Limb (tissue), 2 donors: Measurements from ENCODE around the gene LHFPL3.
A peak's percentile ranks its signal among the peaks of the same experiment; 100 is the strongest.

Experiments used
- DNase-seq, 2 donors: peaks; one replicate each; pipeline ENCODE4 v3.0.0-alpha.2; 2016; ENCODE audit errors: extremely low spot score in 2 of 2

The LHFPL3 gene

DNA sequence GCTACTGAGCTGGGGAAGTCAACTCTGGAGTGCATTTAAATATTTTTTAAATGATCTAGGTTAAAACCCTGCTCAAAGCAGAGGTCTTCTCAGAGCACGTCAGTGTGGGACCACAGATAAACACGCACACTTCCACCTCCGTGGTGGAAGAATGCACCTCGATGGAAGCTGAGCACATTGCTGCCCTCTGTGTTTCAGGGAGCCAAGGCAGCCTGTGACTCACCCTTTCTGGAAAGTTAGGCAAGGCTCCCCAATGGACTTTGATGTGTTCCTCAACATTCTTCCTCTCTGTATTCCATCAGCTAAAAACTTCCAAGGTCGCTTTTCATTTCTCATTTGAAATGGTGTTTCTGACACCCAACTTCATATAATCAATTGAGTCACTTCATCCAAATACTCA is 514.8 kb downstream of the LHFPL3 start:
- DNase-seq, result no peak

DNA sequence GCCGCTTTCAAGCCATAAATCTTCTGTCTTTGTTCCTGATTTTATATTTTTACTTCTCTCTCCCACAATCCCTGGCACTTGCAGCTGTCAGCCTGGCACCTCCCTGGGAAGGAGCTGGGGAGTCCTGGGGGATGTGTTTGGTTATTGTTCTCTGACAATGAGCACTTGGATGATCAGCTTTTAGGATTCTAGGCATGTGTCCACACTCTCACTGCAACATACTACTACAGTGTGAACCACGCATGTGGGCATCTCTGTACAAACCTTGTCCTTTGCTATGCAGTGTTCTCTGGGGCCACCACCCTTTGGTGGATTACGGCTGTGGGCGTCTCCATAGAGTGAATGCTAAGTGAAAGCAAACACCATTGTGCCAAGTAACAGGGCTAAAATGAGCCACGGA is 517.2 kb downstream of the LHFPL3 start:
- DNase-seq, result no peak

DNA sequence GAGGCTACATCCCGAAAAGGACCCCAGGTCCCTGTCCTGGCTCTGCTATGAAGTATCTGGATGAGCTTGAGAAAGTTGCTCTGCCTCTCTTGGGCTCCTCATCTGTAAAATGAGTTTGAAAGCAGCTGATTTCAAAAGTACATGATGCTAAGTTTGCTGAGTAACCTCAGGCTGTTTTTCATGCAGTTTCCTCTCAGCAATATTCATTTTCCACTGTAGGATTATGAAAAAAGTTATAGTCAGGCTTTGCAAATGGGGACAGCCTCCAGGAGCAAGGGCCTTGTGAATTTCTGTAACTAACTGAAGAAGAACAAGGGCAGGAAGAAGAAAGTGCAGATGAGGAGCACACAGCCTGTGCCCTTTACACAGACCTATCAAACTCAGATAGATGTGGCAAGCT is 518.3 kb downstream of the LHFPL3 start:
- DNase-seq, result no peak

DNA sequence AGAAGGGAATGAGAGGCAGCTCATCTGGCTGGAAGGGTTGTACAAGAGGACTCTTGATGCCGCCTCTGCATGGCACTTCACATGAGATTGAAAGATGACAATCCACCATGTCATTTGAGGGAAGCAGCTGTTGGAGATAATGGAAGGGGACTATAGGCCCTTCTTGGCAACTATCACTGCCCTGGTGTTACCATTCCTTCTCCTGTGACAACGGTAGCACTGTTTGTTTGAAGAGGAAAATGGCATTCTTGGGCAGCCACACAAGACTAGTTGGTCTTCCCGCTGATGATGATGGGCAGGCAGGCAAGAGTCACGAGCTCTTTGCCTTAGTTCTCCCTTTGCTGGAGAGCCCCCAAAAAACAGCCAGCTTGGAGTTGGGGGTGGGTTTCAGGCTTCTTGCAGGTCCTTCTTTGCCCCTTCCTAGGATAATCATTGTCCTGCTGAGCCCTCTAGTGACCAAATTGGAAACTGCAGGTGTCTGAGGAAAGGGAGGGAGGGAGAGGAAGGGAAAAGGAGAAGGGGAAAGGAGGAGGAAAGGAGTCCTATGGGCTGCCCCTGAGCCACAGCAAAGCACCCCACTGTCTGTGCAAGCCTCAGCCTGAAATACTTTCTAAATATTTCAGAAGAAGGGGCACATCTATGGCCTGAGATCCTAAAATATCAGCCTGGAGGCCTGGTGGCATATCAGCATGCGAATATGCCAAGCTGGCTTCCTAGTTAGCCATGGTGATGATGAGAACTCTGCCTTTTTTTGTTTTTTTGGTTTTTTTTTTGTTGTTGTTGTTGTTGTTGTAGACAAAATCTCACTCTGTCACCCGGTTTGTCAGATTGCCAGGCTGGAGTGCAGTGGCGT is 520.0 kb downstream of the LHFPL3 start:
- peak; percentile 54 to 79 for DNase-seq

DNA sequence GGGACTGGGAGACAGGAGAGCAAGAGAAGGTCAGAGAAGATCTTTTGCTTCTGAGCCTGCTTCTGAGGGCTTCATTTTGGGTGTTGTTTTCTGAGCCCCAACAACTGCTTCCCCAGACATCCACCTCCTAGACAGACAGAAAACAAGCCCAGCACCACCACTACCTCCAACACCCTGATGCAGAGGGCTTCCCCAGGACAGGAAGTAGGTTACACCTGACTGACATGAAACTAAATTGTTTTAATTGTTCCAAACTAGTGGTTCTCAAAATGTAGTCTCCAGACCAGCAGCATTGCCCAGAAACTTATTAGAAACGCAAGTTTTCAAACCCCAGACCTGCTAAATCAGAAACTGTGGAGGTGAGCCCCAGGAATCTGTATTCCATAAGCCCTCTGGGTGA is 522.0 kb downstream of the LHFPL3 start:
- DNase-seq, result no peak

DNA sequence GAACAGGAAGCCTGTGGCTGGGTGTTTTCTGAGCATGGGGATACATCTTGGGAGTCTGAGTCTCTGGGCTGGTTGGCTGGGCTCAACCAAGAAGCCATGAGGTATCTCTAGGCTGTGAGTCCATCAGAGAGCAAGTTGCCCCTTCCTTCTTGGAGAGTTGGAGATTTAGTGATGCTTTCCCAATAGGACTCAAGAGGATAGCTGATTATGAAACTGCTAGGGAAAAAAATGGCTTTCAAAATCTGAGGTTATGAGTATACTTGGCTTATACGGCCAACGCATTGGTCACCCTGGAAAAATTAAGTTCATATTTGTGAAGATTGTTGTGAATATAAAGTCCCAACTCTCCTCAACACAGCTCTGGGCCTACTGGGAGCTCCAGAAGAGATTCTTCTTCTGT is 522.9 kb downstream of the LHFPL3 start:
- DNase-seq, result no peak

DNA sequence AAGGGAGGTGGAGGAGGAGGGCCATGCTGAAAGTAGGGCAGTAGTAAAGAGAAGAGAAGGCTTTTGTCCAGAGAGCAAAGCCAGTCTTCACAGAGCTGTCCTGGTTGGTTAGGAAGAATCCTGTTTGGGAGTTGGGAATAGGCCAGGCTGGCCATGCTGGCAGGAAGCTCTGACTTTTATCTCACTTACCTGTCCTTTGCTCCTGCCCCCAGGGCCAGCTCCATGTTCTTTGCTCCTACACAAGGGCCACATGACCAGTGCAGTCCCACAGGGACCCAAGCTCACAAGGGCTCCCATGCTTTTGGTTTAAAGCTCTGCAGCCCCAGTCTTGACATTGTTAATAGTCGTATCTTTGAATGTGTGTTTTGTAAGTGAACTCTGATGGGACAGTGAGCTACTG is 524.0 kb downstream of the LHFPL3 start:
- no peak for DNase-seq

DNA sequence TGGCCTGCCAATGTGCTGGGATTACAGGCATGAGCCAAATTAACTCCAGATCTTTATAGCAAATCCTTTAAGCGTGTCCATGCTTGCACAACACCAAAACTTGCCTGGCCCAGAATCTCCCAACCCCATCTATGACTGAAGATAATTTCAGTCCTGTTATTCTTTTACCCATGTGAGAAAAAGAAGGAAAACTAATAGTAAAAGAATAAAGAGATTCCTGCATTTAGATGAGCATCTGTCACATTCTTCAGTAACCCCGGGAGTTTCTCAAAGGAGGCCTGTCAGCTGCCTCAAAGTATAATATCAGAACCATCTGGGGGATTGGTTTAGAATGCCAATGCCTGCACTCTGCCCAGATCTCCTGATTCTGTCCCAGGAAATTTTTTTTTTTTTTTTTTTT is 527.5 kb downstream of the LHFPL3 start:
- no peak for DNase-seq

DNA sequence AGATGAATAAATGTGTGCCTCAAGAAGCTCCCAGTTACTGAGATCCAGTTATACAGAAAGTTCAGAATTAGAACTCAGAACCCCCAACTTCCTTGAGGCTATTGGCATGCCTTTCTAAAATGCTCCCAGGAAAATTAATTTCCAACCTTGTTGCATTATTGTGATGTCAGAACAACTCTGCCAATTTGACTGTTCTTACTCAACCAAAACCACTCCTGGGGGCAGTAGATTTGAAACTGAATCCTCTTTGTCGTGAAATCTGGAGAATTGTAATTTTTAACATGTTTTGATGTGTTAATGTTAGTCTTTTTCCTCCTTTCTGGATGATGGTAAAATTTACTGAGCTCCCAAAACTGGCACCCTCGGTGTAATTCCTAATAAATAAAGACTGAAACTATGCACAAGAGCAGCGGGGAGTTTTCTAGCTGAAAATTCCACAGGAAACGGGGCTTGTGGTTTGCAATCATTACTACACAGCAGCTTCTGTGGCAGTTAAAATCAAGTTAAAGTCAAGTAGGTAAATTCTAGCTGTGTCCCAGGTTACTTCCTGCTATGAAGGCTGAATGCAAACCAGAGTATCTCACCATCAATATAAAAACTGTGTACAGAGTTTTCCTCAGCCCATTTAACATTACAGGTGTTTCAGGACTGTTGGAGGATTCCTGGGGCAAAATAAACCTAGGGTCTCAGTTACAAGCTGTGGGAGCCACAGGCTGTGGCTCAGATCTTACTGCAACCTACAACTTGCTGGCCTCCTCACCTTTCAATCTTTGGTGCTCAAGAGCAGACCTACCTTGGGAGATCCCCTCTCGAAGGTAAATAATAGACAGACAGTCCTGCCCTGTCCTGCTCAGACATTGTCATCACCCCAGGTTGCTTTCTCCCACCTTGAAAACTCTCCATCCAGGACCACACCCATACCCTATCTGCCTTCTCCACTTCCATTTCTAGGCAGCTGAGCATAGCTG is 529.3 kb downstream of the LHFPL3 start:
- no peak for DNase-seq

DNA sequence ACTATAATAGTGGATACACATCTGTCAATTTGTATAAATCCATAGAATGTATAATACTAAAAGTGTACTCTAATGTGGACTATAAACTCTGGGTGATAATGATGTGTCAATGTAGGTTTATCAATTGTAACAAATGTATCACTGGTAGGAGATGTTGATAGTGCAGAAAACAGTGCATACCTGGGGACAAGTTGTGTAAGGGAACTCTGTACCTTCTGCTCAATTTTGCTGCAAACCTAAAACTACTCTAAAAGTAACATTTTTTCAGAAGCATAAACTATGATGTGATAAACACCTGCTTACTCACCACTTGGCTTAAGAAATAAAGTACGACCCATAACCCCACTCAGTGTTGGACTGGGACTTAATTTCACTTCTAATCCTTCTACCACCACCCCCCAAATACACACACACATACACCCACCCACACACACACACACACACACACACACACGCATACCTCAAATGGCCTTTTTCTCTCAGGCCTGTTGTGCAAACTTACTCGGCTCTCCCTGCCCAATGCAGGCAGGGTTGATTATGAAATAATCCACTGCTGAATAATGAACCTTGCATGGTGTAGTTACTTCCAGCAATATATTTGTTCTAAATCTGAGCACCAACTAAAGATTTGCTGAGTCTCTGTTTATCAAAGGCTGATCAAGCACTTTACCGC is 531.5 kb downstream of the LHFPL3 start:
- DNase-seq, result no peak

DNA sequence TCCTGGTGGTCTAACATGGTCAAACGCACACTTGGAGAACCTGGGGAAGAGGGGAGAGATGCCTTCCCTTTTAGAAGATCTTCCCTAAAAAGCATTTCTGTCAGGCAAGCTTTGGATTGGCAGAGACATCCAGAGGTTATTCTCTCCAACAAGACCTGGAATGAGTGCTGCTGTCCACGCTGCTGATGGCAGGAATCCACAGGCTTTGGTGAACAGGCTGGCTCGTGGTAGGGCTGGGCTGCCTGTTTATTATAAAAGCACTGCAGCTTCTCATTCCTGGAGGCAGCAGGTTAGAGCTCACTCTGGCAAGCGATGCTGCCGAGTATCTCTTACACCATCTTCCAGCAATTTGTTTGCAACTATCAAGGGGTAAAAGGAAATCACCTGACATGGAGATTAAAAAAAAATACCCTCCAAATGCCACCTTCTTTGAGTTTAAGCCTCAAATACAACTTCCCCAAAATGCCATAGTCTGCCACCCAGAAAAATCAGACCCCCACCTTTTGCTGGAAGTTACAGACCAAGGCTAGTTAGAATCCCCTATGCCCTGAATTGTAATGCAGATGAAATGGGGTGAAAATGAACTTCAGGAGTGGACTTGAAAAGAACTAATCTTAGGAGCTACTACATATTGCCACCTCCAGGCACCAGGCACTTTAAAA is 533.5 kb downstream of the LHFPL3 start:
- DNase-seq, result no peak

DNA sequence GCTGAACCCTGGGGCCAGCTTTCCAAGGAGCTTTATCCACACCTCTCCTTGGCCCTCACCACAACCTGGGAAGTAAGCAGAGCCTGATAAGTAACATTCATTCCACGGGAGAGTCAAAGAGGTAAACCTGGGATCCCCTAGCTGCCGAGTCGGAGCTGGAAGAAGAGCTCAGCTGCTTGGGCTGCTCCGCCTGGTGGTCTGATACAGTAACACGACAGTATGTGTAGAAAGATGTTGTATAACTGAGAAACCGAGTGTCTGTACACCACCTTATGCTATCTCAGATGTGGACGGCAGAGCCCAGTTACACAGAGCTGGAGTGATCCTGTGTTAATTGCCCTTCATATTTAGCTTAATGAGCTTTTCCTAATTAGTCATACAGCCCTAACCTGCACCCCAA is 534.3 kb downstream of the LHFPL3 start:
- no peak for DNase-seq

DNA sequence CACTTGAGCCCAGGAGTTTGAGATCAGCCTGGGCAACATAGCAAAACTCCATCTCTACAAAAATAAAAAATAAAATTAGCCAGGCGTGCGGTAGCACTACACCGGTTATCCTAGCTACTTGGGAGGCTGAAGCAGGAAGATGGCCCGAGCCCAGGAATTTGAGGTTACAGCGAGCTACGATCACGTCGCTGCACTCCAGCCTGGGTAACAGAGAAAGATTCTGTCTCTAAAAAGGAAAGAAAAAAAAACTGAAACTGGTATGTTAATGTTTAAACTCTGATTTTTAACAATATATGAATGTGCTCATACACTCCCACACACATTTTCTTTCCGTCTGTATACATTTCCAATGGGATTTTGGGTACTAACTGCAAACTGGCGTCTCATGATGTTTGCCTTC is 545.0 kb downstream of the LHFPL3 start:
- DNase-seq, result no peak

DNA sequence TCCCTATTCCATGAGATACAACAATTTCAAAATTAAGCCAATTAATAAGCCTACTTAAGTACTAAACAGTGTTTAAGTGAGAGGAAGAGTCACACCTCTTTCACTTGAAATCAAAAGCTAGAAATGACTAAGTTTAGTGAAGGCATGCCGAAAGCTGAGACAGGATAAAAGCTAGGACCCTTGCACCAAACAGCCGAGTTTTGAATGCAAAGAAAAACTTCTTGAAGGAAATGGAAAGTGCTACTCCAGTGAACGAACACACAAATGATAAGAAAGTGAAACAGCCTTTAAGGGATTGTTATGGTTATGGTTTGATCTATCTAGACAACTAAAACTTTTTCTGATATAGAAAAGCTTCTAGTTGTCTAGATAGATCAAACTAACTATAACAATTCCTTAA is 550.2 kb downstream of the LHFPL3 start:
- DNase-seq, result no peak

DNA sequence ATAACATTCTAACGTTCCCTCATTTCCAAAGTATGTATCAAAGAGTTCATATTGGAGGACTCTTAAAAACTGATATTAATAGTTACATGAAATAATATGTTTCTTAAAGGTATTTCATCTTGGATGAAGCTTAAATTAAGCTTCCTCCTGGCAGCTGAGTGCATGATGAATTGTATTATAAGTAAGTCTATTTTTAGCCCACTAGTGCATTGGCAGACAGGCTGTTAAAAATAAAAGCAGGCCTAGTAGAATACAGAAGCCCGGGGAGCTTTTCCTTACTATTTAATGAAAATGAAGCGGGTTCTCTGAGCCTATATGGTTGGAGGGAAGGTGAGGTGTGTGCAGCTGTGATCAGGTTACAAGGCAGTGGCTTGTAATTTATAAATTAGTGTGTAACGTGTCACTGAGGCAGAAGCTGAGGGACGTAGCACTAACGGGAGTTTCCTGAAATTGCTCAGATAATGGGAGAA is 554.9 kb downstream of the LHFPL3 start:
- DNase-seq, result no peak

DNA sequence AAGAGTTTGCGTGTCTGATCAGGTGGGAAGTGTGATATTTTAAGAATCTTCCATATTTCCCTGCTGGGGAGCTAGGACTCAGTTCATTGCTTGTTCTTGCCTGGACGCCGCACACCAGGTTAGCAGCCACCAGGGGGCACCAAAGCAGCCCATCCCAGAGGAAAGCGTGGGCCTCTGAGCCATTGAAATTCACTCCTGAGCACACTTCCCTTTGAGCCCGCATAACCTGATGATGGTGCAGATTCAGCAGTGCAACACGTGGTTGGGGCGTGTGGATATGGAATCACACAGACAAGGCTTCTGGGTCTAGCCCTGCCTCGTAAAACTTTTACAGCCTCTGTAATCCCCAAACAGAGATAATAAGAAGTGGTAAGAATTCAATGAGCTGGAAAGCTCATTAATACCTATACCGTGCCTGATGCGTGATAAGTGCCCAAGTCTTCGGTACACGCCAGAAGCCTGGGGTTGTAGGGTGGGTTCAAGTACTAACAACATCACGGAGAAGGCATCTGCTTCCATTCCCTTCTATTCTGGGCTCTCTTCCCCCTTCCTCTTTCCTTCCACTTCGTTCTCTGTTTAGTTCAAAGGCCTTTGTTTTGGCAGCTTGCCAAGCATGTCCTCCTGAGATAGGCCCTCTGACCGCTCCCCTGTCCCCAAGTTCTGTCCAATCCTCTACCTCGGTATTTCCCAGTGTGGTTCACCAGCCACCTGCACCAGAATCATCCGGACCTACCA is 555.5 kb downstream of the LHFPL3 start:
- DNase-seq, result peak; percentile 68 to 85

DNA sequence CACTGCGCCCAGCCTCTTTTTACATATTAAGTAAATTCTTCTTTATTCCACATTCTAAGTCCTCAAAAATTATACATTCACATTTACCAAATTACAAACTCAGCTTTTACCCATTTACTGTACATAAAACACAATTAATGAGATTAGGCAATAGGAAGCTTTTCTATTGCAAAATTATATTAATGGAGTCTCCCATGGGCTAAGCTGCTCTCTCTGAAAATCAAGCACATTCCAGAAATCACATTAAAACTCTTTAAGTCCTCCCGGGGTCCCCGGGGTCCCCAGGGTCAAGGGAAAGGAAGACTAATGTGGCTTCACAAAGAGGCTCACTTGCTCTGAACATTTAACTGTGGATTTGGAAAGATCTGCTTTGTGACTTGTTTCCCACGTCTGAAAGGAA is 558.2 kb downstream of the LHFPL3 start:
- no peak for DNase-seq

DNA sequence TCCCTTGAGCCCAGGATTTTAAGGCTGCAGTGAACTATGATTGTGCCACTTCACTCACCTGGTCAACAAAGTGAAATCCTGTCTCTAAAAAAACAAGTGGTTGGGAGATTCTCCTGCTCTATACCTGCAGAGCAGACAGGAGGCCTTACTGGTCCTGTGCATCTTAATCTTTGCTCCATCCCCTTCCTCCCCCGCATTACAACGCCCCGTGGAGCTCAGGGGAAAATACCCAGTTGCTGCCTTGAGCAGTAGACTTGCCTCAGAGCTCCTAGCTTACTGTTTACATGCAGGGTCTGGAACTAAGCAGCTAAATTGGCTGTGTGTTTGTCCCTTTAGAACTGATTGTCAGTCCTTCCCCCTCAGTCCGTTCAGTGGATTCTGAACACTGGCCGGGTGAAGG is 561.8 kb downstream of the LHFPL3 start:
- DNase-seq, result no peak

DNA sequence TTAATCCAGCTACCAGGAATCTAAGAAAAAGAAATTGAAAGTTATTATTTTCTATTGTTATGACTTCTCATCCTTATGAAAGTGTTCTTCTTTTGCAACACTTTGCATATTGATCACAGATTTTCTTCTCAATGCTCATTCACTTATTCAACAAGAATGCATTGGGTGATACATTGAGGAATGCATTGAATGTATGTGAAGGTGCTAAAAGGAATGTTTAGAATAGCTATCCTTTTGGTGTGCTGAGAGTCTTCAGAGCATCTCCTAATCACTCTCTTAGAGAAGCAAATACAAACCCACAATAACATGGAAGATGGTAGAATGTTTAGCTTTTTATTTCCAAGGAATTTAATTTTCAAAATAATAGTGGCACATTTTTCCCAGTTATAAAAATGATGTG is 563.5 kb downstream of the LHFPL3 start:
- DNase-seq, result no peak

DNA sequence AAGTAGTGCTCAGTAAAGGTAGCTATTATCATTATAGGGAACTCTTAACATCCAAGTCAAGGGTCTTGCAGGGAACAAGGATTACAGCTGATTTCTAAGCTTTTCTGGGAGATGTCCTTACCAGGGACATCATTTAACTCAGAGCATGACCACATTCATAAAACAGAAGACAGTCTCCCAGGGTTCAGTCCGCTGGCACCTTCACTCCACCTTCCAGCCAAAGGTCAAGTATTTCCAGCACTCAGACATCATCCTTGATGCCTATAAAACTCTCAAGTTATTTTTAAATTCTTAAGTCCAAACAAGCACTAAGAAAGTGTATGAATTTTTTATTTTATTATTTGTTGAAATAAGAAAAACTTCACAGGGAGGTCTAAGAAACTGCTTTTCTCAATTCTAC is 565.9 kb downstream of the LHFPL3 start:
- DNase-seq, result no peak
